ENCODE measurements around the gene SND1. TPM values are rescaled to one million over a fixed set of nuclear protein-coding genes. Genes with fewer than 3 reads are reported as not detected.

SND1 gene
- total RNA-seq, 1 experiment from 2014 or later = 139 TPM

DNA sequence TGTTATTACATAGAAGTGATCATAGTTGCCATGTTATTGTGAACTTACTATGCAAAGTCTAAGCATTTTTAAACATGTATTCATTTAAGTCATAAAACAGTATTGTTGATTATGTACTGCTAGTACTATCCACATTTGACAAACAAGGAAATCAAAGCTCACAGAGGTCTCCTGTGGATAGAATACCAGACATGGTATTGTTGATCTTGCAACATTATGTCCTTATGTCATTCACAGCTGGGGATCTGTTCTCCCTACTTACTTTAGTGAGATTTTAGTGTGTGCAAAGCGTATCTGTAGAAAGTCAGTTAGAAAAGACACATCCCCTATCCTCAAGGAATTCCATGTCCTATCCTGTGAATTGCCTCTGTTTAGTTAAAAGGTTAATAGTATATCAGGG lies 106.1 kb downstream of the SND1 start:
- Histone ChIP-seq H3K9me2 (replicated peaks; ENCODE audit: low read length) (no peaks in the 10 kb centered on the region), H3K9me3 (ENCODE audit: low read length) (no peaks in the 10 kb centered on the region), H3K79me2 (ENCODE audit: low read length) (peaks cover 91% of the 10 kb centered on the region), H3K4me3 (ENCODE audit: low read length) (no peak overlapping the region), H3K36me3 (ENCODE audit: low read depth, low read length) (peaks cover 7% of the 10 kb centered on the region; the same call in 1 of the 2 replicates), H3K4me2 (ENCODE audit: low read length) (no peak overlapping the region), H3K4me1 (ENCODE audit: insufficient read depth, low read length) (no peaks in the 10 kb centered on the region), H2AFZ (ENCODE audit: low read length) (no peak overlapping the region), H3K27me3 (ENCODE audit: low read length) (no peaks in the 10 kb centered on the region), H3K27ac (ENCODE audit: low read length) (no peak overlapping the region), H3F3A (ENCODE audit: low read length, unreplicated experiment) (no peaks in the 10 kb centered on the region), H4K20me1 (ENCODE audit: low read length) (peaks cover 25% of the 10 kb centered on the region; the same call in 1 of the 2 replicates), H3K9ac (ENCODE audit: low read length) (no peak overlapping the region)
- no peak for ATAC-seq
- intact Hi-C loops (cut with micrococcal nuclease) = no loop called here
- CTCF ChIA-PET = no interaction called here
- POLR2A ChIA-PET (ENCODE audit: unreplicated experiment) = no interaction called here
- BruUV-seq (replicated peaks) = no TSS peak
- TF ChIP-seq EZH2 (IDR thresholded peaks at IDR 0.05; ENCODE audit: low read length, unreplicated experiment) (no peak), EZH2phosphoT487 (IDR thresholded peaks at IDR 0.05; ENCODE audit: borderline replicate concordance, low read length) (no peak)
- TF ChIP-seq, protein P1, sequence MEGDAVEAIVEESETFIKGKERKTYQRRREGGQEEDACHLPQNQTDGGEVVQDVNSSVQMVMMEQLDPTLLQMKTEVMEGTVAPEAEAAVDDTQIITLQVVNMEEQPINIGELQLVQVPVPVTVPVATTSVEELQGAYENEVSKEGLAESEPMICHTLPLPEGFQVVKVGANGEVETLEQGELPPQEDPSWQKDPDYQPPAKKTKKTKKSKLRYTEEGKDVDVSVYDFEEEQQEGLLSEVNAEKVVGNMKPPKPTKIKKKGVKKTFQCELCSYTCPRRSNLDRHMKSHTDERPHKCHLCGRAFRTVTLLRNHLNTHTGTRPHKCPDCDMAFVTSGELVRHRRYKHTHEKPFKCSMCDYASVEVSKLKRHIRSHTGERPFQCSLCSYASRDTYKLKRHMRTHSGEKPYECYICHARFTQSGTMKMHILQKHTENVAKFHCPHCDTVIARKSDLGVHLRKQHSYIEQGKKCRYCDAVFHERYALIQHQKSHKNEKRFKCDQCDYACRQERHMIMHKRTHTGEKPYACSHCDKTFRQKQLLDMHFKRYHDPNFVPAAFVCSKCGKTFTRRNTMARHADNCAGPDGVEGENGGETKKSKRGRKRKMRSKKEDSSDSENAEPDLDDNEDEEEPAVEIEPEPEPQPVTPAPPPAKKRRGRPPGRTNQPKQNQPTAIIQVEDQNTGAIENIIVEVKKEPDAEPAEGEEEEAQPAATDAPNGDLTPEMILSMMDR (conservative IDR thresholded peaks at IDR 0.05; ENCODE audit: low read depth, low read length) = no peak
- no peak for DNase-seq

DNA sequence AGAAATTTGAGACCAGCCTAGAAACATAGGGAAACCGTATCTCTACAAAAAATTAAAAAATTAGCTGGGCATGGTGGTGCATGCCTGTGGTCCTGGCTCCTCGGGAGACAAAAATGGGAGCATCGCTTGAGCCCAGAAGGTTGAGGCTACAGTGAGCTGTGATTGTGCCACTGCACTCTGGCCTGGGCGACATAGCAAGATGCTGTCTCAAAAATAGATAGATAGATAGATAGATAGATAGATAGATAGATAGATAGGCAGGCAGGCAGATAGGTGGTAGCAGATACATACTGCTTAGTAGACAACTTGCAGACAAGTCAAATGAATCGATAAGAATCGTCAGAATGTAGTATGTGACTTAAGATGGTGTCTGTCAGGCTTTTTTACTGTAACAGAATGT lies 106.9 kb downstream of the SND1 start:
- no peak for TF ChIP-seq EZH2 (IDR thresholded peaks at IDR 0.05; ENCODE audit: low read length, unreplicated experiment)
- TF ChIP-seq, protein P1 (conservative IDR thresholded peaks at IDR 0.05; ENCODE audit: low read depth, low read length) = no peak
- TF ChIP-seq EZH2phosphoT487 (IDR thresholded peaks at IDR 0.05; ENCODE audit: borderline replicate concordance, low read length) = no peak
- H3K9ac ChIP-seq (ENCODE audit: low read length) = no peak overlapping the region
- no peaks in the 10 kb centered on the region for H3K9me3 ChIP-seq (ENCODE audit: low read length)
- ATAC-seq (no peak), DNase-seq (no peak)
- no peak overlapping the region for H3K4me2 ChIP-seq (ENCODE audit: low read length)
- no peak overlapping the region for H2AFZ ChIP-seq (ENCODE audit: low read length)
- peaks cover 86% of the 10 kb centered on the region for H3K79me2 ChIP-seq (ENCODE audit: low read length)
- H3K36me3 ChIP-seq (ENCODE audit: low read depth, low read length) = peaks cover 7% of the 10 kb centered on the region; the same call in 1 of the 2 replicates
- no peak overlapping the region for H3K27ac ChIP-seq (ENCODE audit: low read length)
- no peaks in the 10 kb centered on the region for H3F3A ChIP-seq (ENCODE audit: low read length, unreplicated experiment)
- H4K20me1 ChIP-seq (ENCODE audit: low read length) = peaks cover 25% of the 10 kb centered on the region; the same call in 1 of the 2 replicates
- intact Hi-C loops (cut with micrococcal nuclease) = no loop called here
- H3K4me3 ChIP-seq (ENCODE audit: low read length) = no peak overlapping the region
- CTCF ChIA-PET = no interaction called here
- no peaks in the 10 kb centered on the region for H3K4me1 ChIP-seq (ENCODE audit: insufficient read depth, low read length)
- no TSS peak for BruUV-seq (replicated peaks)
- POLR2A ChIA-PET (ENCODE audit: unreplicated experiment) = no interaction called here
- H3K27me3 ChIP-seq (ENCODE audit: low read length) = no peaks in the 10 kb centered on the region
- no peaks in the 10 kb centered on the region for H3K9me2 ChIP-seq (replicated peaks; ENCODE audit: low read length)

DNA sequence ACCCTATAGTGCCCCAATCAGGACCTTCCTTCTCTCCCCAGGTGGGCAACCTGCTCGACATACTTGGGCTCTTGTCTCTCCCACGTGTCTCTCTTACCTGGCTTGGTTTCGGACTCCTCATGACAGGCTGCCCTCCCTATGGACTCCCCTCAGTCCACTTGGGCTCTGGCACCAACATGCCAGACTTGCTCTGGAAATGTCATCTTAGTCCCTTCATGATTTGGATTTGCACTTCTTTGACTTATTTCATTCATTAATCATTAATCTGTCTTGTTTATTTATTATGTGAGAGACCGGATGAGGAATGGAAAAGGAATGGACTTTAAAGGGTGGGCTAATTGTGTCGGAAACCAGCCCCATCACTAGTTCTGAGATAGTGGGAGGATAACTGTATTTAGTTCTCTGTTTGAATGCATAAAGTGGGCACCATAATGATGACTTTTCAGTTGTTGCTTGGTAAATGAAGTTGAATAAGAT lies 108.0 kb downstream of the SND1 start:
- H2AFZ ChIP-seq (ENCODE audit: low read length) = no peak overlapping the region
- peaks cover 79% of the 10 kb centered on the region for H3K79me2 ChIP-seq (ENCODE audit: low read length)
- no peak for TF ChIP-seq EZH2 (IDR thresholded peaks at IDR 0.05; ENCODE audit: low read length, unreplicated experiment)
- no peak for TF ChIP-seq EZH2phosphoT487 (IDR thresholded peaks at IDR 0.05; ENCODE audit: borderline replicate concordance, low read length)
- TF ChIP-seq, protein P1 (conservative IDR thresholded peaks at IDR 0.05; ENCODE audit: low read depth, low read length) = no peak
- H3K9ac ChIP-seq (ENCODE audit: low read length) = no peak overlapping the region
- no peaks in the 10 kb centered on the region for H3K27me3 ChIP-seq (ENCODE audit: low read length)
- H3K4me2 ChIP-seq (ENCODE audit: low read length) = no peak overlapping the region
- no peak overlapping the region for H3K4me3 ChIP-seq (ENCODE audit: low read length)
- peaks cover 5% of the 10 kb centered on the region; the same call in 1 of the 2 replicates for H3K36me3 ChIP-seq (ENCODE audit: low read depth, low read length)
- H3K9me2 ChIP-seq (replicated peaks; ENCODE audit: low read length) = no peaks in the 10 kb centered on the region
- CTCF ChIA-PET = no interaction called here
- no peaks in the 10 kb centered on the region for H3F3A ChIP-seq (ENCODE audit: low read length, unreplicated experiment)
- no peak overlapping the region for H3K27ac ChIP-seq (ENCODE audit: low read length)
- no peaks in the 10 kb centered on the region for H3K4me1 ChIP-seq (ENCODE audit: insufficient read depth, low read length)
- DNase-seq (no peak), ATAC-seq (no peak)
- POLR2A ChIA-PET (ENCODE audit: unreplicated experiment) = no interaction called here
- H4K20me1 ChIP-seq (ENCODE audit: low read length) = peaks cover 18% of the 10 kb centered on the region; the same call in 1 of the 2 replicates
- intact Hi-C loops (cut with micrococcal nuclease) = no loop called here
- H3K9me3 ChIP-seq (ENCODE audit: low read length) = no peaks in the 10 kb centered on the region
- no TSS peak for BruUV-seq (replicated peaks)

Data from PC-3 (cell line).